K562 (cell line): ENCODE data around the gene WWOX. TPM values are rescaled to one million over a fixed set of nuclear protein-coding genes. Genes with fewer than 3 reads are reported as not detected.

Experiments used
- ATAC-seq: fragments of 200-7000 bp; cut with Tn5 transposase; 3 replicates; pipeline ENCODE4 v1.9.1; 2020; ENCODE audit warnings: moderate library complexity
- BruUV-seq: library from RNA; stranded (reverse); fragments of 400-500 nt; replicated peaks from 2 replicates; lab custom pipeline; 2021; lab: Mats Ljungman, UMichigan
- CTCF ChIA-PET: fragments of 300-600 bp; formaldehyde crosslinking; extraction: SDS; loops from one replicate; lab custom pipeline; 2021; ENCODE audit warnings: low intra/inter-chr PET ratio; lab: Yijun Ruan, JAX
- POLR2A ChIA-PET: fragments of 300-600, 350-650 bp; sonication (Branson Sonifier 250); formaldehyde crosslinking; extraction: SDS; loops from one replicate; lab custom pipeline; 2021; ENCODE audit warnings: antibody characterized with exemption, inconsistent platforms; lab: Yijun Ruan, JAX
- DNase-seq, 4 experiments: peaks; one replicate each; pipeline versions ENCODE4 v3.0.0 to v3.0.0-alpha.2; 2011 to 2018; ENCODE audit warnings: low spot score in 3 of 4, mixed read lengths in 3 of 4; ENCODE audit errors: extremely low read depth in 1 of 4
- FAIRE-seq: peaks from 2 replicates; lab custom pipeline; 2011; peaks lifted over from hg19 to GRCh38; lab: Jason Lieb, UNC
- H2AFZ ChIP-seq: 2 replicates; pipeline ENCODE4 v1.6.0; 2011; ENCODE audit warnings: low read depth, low read length, control low read depth, inconsistent platforms
- H3K27ac ChIP-seq: fragments of 200-600 bp; 3 replicates; pipeline ENCODE4 v1.8.0; 2011; ENCODE audit warnings: low read depth, mild to moderate bottlenecking, control low read depth, inconsistent platforms, low read length, moderate library complexity, mixed read lengths; ENCODE audit errors: extremely low read depth
- H3K27me3 ChIP-seq, 2 experiments: fragments of 300-600 bp in 1 of 2; 2 replicates in 1 of 2; 3 replicates in 1 of 2; pipeline versions ENCODE4 v1.6.0 to v1.8.0; 2011; ENCODE audit warnings: inconsistent platforms in 2 of 2, low read length in 2 of 2, mild to moderate bottlenecking in 1 of 2, mixed read lengths in 1 of 2, moderate library complexity in 1 of 2; ENCODE audit not compliant: control insufficient read depth in 2 of 2, insufficient read depth in 2 of 2
- H3K36me3 ChIP-seq: fragments of 300-600 bp; 3 replicates; pipeline ENCODE4 v1.8.0; 2011; ENCODE audit warnings: mild to moderate bottlenecking, low read length, inconsistent platforms; ENCODE audit not compliant: control insufficient read depth, insufficient read depth
- H3K4me1 ChIP-seq, 2 experiments: fragments of 200-600 bp in 1 of 2; replicated peaks in 1 of 2; 2 replicates in 1 of 2; 3 replicates in 1 of 2; pipeline versions ENCODE4 v1.5.1 to v1.8.0; 2011; ENCODE audit warnings: inconsistent platforms in 2 of 2, low read length in 2 of 2, mild to moderate bottlenecking in 1 of 2, mixed read lengths in 1 of 2, moderate library complexity in 1 of 2; ENCODE audit not compliant: control insufficient read depth in 2 of 2, insufficient read depth in 2 of 2
- H3K4me2 ChIP-seq: 2 replicates; pipeline ENCODE4 v1.6.1; 2011; ENCODE audit warnings: low read length, control low read depth, inconsistent platforms, mixed read lengths; ENCODE audit not compliant: insufficient read depth
- H3K4me3 ChIP-seq: fragments of 200-600 bp; sonication (generic), shearing (Covaris generic); 2 replicates; pipeline ENCODE4 v1.5.1; 2016; ENCODE audit warnings: control low read depth, inconsistent platforms
- H3K79me2 ChIP-seq: fragments of 200-600 bp; 3 replicates; pipeline ENCODE4 v1.8.0; 2011; ENCODE audit warnings: low read length, inconsistent platforms; ENCODE audit not compliant: control insufficient read depth, insufficient read depth
- H3K9ac ChIP-seq, 2 experiments: 2 replicates each; pipeline versions ENCODE4 v1.6.0 to v1.6.1; 2011; ENCODE audit warnings: low read depth in 2 of 2, low read length in 2 of 2, control low read depth in 1 of 2, inconsistent platforms in 1 of 2, mild to moderate bottlenecking in 1 of 2, mixed read lengths in 1 of 2; ENCODE audit not compliant: insufficient read depth in 1 of 2
- H3K9me1 ChIP-seq: one replicate; pipeline ENCODE4 v1.6.0; 2011; ENCODE audit warnings: inconsistent platforms, mild to moderate bottlenecking, low read length, moderate library complexity; ENCODE audit not compliant: control insufficient read depth, insufficient read depth
- H3K9me3 ChIP-seq: replicated peaks from 2 replicates; pipeline ENCODE4 v1.5.1; 2011; ENCODE audit warnings: low read depth, low read length, inconsistent platforms; ENCODE audit not compliant: control insufficient read depth, insufficient read depth
- H4K20me1 ChIP-seq: replicated peaks from 2 replicates; pipeline ENCODE4 v1.6.1; 2011; ENCODE audit warnings: low read length, inconsistent platforms, mixed read lengths; ENCODE audit not compliant: control insufficient read depth, insufficient read depth
- BHLHE40 ChIP-seq: IDR thresholded peaks from 2 replicates; pipeline ENCODE4 v1.6.1; 2011; ENCODE audit warnings: low read length, improper control_type of control experiment
- CREM ChIP-seq: IDR thresholded peaks from 2 replicates; pipeline ENCODE4 v1.6.1; 2014; ENCODE audit warnings: antibody characterized with exemption, low read depth
- DDX20 ChIP-seq: fragments of 450-650 bp; IDR thresholded peaks from 2 replicates; pipeline ENCODE4 v1.6.1; 2016; ENCODE audit warnings: missing genetic modification characterization, low read depth, mild to moderate bottlenecking, missing compliant biosample characterization, moderate library complexity
- FOXP1 ChIP-seq: sonication (generic); formaldehyde crosslinking; IDR thresholded peaks from 2 replicates; pipeline ENCODE4 v1.8.0; 2022; ENCODE audit warnings: mild to moderate bottlenecking, missing genetic modification reagents
- HDAC1 ChIP-seq, 2 experiments: fragments of 450-650 bp; IDR thresholded peaks; 2 replicates each; pipeline ENCODE4 v1.6.1; 2016 to 2017; ENCODE audit warnings: inconsistent platforms in 1 of 2, mild to moderate bottlenecking in 1 of 2, moderate library complexity in 1 of 2
- JUNB ChIP-seq: fragments of 450-650 bp; formaldehyde crosslinking; conservative IDR thresholded peaks from 2 replicates; pipeline ENCODE4 v1.4.0; 2020; ENCODE audit warnings: mild to moderate bottlenecking
- MCM5 ChIP-seq: fragments of 450-650 bp; IDR thresholded peaks from 2 replicates; pipeline ENCODE4 v1.6.1; 2016; ENCODE audit warnings: low read depth
- MTA1 ChIP-seq: fragments of 450-650 bp; IDR thresholded peaks from 2 replicates; pipeline ENCODE4 v1.6.1; 2017; ENCODE audit warnings: borderline replicate concordance
- NCOR1 ChIP-seq: fragments of 450-650 bp; IDR thresholded peaks from 2 replicates; pipeline ENCODE4 v1.6.1; 2016; ENCODE audit warnings: mild to moderate bottlenecking, moderate library complexity
- NELFE ChIP-seq: IDR thresholded peaks from 2 replicates; pipeline ENCODE4 v1.6.1; 2011; ENCODE audit warnings: mild to moderate bottlenecking; ENCODE audit not compliant: insufficient read depth, insufficient read length
- NFXL1 ChIP-seq: fragments of 450-650 bp; formaldehyde crosslinking; IDR thresholded peaks from 2 replicates; pipeline ENCODE4 v1.4.0; 2021; ENCODE audit warnings: mild to moderate bottlenecking
- RUNX1 ChIP-seq: sonication (generic); IDR thresholded peaks from 2 replicates; pipeline ENCODE4 v1.6.1; 2016; ENCODE audit warnings: antibody characterized with exemption, low read depth
- SETDB1 ChIP-seq: IDR thresholded peaks from one replicate; pipeline ENCODE4 v1.6.1; 2012; ENCODE audit warnings: low read length, control low read depth, inconsistent platforms
- SRF ChIP-seq, 2 experiments: fragments of 250-450, 450-650 bp in 1 of 2; sonication (Bioruptor Pico) in 1 of 2; sonication (generic) in 1 of 2; formaldehyde crosslinking; IDR thresholded peaks; 2 replicates each; pipeline versions ENCODE4 v1.5.0 to v1.5.1; 2020 to 2022; ENCODE audit warnings: mild to moderate bottlenecking in 1 of 2, missing genetic modification reagents in 1 of 2
- ZNF121 ChIP-seq: sonication (generic); formaldehyde crosslinking; conservative IDR thresholded peaks from 2 replicates; pipeline ENCODE4 v1.8.0; 2022; ENCODE audit warnings: missing genetic modification reagents
- WGBS: fragments of 100-300 bp; shearing (Covaris generic); methylation state at CpG from one replicate; pipeline ENCODE4 v1.1.6; 2016; ENCODE audit warnings: low coverage, mixed read lengths; ENCODE audit not compliant: insufficient coverage; ENCODE audit errors: missing lambda C conversion rate; 5-methylcytosine and 5-hydroxymethylcytosine counted together
- in situ Hi-C: fragments of 300-500 bp; cut with MboI; formaldehyde crosslinking; loops from 4 replicates; pipeline ENCODE4 v1.15.0; 2018; ENCODE audit warnings: inconsistent platforms, mixed read lengths
- intact Hi-C: fragments of 100-400 bp; cut with micrococcal nuclease; formaldehyde crosslinking; loops from 2 replicates; pipeline ENCODE4 v1.14.2; 2022
- polyA plus RNA-seq, 8 experiments: library from polyadenylated mRNA; depleted of rRNA in 4 of 8; stranded (reverse) in 5 of 8; unstranded in 3 of 8; fragments of >200 nt; fragmentation: Nextera tagmentation in 2 of 8; fragmentation: Illumina TruSeq in 1 of 8; extraction: Ambion mirVana in 2 of 8; extraction: Trizol in 1 of 8; gene quantifications; 2 replicates each; pipeline versions ENCODE4 v1.2.1 to v1.2.3, GENCODE V29; 2011 to 2014; ENCODE audit warnings: inconsistent platforms in 1 of 8, missing spikeins in 1 of 8
- total RNA-seq, 7 experiments: library from RNA; depleted of rRNA in 6 of 7; stranded (reverse); fragments of >200 nt in 6 of 7; fragmentation: Illumina TruSeq in 2 of 7; extraction: Trizol in 2 of 7; gene quantifications; 2 replicates each; pipeline versions ENCODE4 v1.2.1 to v1.2.3, GENCODE V29; 2011 to 2021; ENCODE audit warnings: low replicate concordance in 1 of 7
- TF ChIP-seq, protein P1 (sequence below), 2 experiments: IDR thresholded peaks; 2 replicates each; pipeline ENCODE4 v1.6.1; 2011; ENCODE audit warnings: borderline replicate concordance in 1 of 2, control low read depth in 1 of 2, low read depth in 1 of 2, low read length in 1 of 2, mild to moderate bottlenecking in 1 of 2, mixed read lengths in 1 of 2, moderate library complexity in 1 of 2; ENCODE audit not compliant: insufficient read depth in 1 of 2, insufficient read length in 1 of 2, poor library complexity in 1 of 2, severe bottlenecking in 1 of 2; ENCODE audit errors: extremely low read depth in 1 of 2
- TF ChIP-seq, protein P2 (sequence below): sonication (generic); formaldehyde crosslinking; IDR thresholded peaks from 2 replicates; pipeline ENCODE4 v1.8.0; 2022; ENCODE audit warnings: mild to moderate bottlenecking, missing genetic modification reagents
- TF ChIP-seq, protein P3 (sequence below): sonication (generic); formaldehyde crosslinking; IDR thresholded peaks from 2 replicates; pipeline ENCODE4 v1.8.0; 2022; ENCODE audit warnings: mild to moderate bottlenecking, low read depth, missing genetic modification reagents
- TF ChIP-seq, protein P4 (sequence below): fragments of 250-450 bp; sonication (Bioruptor Pico); IDR thresholded peaks from 2 replicates; pipeline ENCODE4 v1.5.0; 2020; ENCODE audit warnings: mild to moderate bottlenecking

Gene WWOX
- total and polyA plus RNA-seq, 9 of the 15 experiments (the other 6 are each of a cell fraction or from before 2014, with no cell fraction given), result 1.6 to 22.7 (median 8.1) TPM

DNA sequence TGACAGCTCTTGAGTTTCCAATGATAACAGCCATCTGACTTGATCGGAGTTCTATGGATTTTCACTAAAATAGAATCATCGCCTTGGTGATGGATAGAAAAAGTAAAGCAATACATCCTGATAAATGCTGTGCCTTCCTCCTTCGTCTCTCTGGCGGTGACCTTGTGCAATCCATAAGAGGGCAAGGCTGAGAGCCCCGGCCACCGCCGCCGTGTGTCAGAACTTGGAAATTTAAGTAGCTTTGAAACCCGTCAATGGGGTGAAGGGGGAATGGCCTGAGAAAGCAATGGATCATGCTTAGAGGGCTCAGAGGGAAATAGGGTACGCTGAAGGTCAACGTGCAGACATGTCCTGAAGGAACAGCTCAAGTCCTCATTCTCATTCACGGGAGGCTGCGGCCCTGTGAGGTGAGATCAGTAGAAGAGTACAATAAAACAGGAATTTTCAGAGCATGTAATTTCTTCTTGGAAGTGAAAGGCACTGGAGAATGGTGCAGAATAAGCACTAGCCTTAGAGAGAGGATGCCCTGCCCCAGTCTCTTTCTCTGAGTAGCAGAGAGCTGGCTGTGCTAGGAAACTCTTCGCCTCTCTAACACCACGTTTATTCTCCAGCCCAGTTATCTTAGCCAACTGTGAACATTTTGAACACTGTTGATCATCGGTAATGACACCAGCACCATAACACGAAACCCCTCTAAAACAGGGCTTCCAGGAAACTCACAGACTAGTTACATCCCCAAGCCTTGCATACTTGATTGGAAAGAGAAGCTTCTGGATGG is 573.5 kb downstream of the WWOX start:
- POLR2A ChIA-PET, result interaction anchor here (1.2 to 1.4 kb wide), 2 partner anchors 10 to 11 kb away, joined by 3 to 4 read pairs; no protein-coding TSS in a partner anchor
- no peak overlapping the region for H3K4me2 ChIP-seq
- H3K36me3 ChIP-seq, result no peaks in the 10 kb centered on the region
- H3K4me3 ChIP-seq, result no peak overlapping the region
- 3% methylated on average over 17 of the region's 17 CpGs for WGBS
- no TSS peak for BruUV-seq
- in situ Hi-C loops, result no loop called here
- H3K4me1 ChIP-seq, result no peaks in the 10 kb centered on the region
- H3K79me2 ChIP-seq, result no peaks in the 10 kb centered on the region
- H3K27me3 ChIP-seq, result peaks cover 23 to 24% of the 10 kb centered on the region in 2 experiments
- no peak for FAIRE-seq
- intact Hi-C loops, result no loop called here
- H2AFZ ChIP-seq, result no peak overlapping the region
- H3K9ac ChIP-seq, result no peak overlapping the region
- CTCF ChIA-PET, result no interaction called here
- no peaks in the 10 kb centered on the region for H3K9me3 ChIP-seq
- no peaks in the 10 kb centered on the region for H3K9me1 ChIP-seq
- no peak for DNase-seq
- no peak for ATAC-seq
- no peak overlapping the region for H3K27ac ChIP-seq
- TF ChIP-seq HDAC1 (IDR thresholded peaks at IDR 0.05) (no peak), DDX20 (tag) (no peak), MCM5 (no peak), NCOR1 (no peak), CREM (no peak), MTA1 (no peak), FOXP1 (CRISPR knock-in tag) (no peak), JUNB (no peak), SETDB1 (no peak), SRF (CRISPR knock-in tag; IDR thresholded peaks at IDR 0.05) (no peak), RUNX1 (no peak), ZNF121 (CRISPR knock-in tag) (no peak), NELFE (no peak), BHLHE40 (no peak), NFXL1 (no peak)
- TF ChIP-seq, protein P1, sequence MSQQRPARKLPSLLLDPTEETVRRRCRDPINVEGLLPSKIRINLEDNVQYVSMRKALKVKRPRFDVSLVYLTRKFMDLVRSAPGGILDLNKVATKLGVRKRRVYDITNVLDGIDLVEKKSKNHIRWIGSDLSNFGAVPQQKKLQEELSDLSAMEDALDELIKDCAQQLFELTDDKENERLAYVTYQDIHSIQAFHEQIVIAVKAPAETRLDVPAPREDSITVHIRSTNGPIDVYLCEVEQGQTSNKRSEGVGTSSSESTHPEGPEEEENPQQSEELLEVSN (IDR thresholded peaks at IDR 0.05; ENCODE audit: borderline replicate concordance in 1 of 2, extremely low read depth in 1 of 2, insufficient read depth in 1 of 2, insufficient read length in 1 of 2, low read depth in 1 of 2, low read length in 1 of 2, poor library complexity in 1 of 2, severe bottlenecking in 1 of 2), result no peak
- TF ChIP-seq, protein P2, sequence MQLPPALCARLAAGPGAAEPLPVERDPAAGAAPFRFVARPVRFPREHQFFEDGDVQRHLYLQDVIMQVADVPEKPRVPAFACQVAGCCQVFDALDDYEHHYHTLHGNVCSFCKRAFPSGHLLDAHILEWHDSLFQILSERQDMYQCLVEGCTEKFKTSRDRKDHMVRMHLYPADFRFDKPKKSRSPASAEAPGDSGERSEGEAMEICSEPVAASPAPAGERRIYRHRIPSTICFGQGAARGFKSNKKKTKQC (CRISPR knock-in tag), result no peak
- TF ChIP-seq, protein P3, sequence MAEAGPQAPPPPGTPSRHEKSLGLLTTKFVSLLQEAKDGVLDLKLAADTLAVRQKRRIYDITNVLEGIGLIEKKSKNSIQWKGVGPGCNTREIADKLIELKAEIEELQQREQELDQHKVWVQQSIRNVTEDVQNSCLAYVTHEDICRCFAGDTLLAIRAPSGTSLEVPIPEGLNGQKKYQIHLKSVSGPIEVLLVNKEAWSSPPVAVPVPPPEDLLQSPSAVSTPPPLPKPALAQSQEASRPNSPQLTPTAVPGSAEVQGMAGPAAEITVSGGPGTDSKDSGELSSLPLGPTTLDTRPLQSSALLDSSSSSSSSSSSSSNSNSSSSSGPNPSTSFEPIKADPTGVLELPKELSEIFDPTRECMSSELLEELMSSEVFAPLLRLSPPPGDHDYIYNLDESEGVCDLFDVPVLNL, result no peak
- TF ChIP-seq, protein P4, sequence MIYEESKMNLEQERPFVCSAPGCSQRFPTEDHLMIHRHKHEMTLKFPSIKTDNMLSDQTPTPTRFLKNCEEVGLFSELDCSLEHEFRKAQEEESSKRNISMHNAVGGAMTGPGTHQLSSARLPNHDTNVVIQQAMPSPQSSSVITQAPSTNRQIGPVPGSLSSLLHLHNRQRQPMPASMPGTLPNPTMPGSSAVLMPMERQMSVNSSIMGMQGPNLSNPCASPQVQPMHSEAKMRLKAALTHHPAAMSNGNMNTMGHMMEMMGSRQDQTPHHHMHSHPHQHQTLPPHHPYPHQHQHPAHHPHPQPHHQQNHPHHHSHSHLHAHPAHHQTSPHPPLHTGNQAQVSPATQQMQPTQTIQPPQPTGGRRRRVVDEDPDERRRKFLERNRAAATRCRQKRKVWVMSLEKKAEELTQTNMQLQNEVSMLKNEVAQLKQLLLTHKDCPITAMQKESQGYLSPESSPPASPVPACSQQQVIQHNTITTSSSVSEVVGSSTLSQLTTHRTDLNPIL, result no peak
- no peaks in the 10 kb centered on the region for H4K20me1 ChIP-seq
